GM12892 (cell line): ENCODE results near the gene PTPRK.

Source experiments
- POLR2A ChIP-seq: IDR thresholded peaks from 2 replicates; pipeline ENCODE4 v1.6.1; 2011; ENCODE audit warnings: low read depth, low read length, control low read depth
- POLR2AphosphoS5 ChIP-seq: IDR thresholded peaks from 2 replicates; pipeline ENCODE4 v1.6.1; 2011; ENCODE audit warnings: low read depth, low read length, control low read depth
- TAF1 ChIP-seq: IDR thresholded peaks from 2 replicates; pipeline ENCODE4 v1.6.1; 2011; ENCODE audit warnings: low read depth, mild to moderate bottlenecking, control low read depth, low read length, borderline replicate concordance

- TF ChIP-seq POLR2A (no peak), TAF1 (no peak), POLR2AphosphoS5 (no peak)
Observed at GRCh38 chr6:128319946-128320345, 200.5 kb downstream of the PTPRK start.
